IPS DF 6.9 (cell line): Measurements from ENCODE around the gene TNFAIP8L2.

Experiments
- DNase-seq: peaks from one replicate; pipeline ENCODE4 v3.0.0-alpha.2; 2013; ENCODE audit warnings: low read depth, low spot score
- H3K27ac ChIP-seq: one replicate; pipeline ENCODE4 v1.5.1; 2013; ENCODE audit warnings: low read length, control low read depth
- H3K27me3 ChIP-seq: 2 replicates; pipeline ENCODE4 v1.6.1; 2013; ENCODE audit warnings: mild to moderate bottlenecking, low read length; ENCODE audit not compliant: control insufficient read depth, insufficient read depth
- H3K36me3 ChIP-seq: 2 replicates; pipeline ENCODE4 v1.6.1; 2013; ENCODE audit warnings: low read length; ENCODE audit not compliant: control insufficient read depth, insufficient read depth
- H3K4me1 ChIP-seq: 2 replicates; pipeline ENCODE4 v1.6.1; 2013; ENCODE audit warnings: low read length; ENCODE audit not compliant: control insufficient read depth, insufficient read depth
- H3K4me3 ChIP-seq: 2 replicates; pipeline ENCODE4 v1.5.1; 2013; ENCODE audit warnings: mild to moderate bottlenecking, low read length
- H3K9me3 ChIP-seq: 2 replicates; pipeline ENCODE4 v1.6.1; 2013; ENCODE audit warnings: low read length, inconsistent platforms; ENCODE audit not compliant: control insufficient read depth, insufficient read depth
- WGBS: extraction: QIAGEN DNeasy Blood & Tissue Kit; methylation state at CpG from one replicate; pipeline ENCODE4 v1.1.7; 2013; ENCODE audit warnings: mixed read lengths, missing lambda C conversion rate; ENCODE audit not compliant: insufficient read length, insufficient coverage; 5-methylcytosine and 5-hydroxymethylcytosine counted together

TNFAIP8L2 gene

DNA sequence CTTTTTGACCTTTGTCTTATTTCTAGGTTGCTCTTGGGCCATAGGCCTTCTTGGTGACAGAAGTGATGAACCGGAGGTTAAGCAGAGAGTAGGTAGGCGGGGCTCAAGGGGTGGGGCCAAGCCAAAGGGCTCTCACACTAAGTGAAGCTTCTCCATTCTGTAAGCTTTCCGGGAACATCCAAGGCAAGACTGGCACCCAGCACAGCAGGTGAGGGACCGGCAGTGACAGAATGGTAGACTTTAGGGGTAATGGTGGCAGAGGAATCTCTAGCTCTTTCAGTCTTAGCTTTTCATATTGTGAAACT is at the start of gene TNFAIP8L2:
Gene TNFAIP8L2 (plus strand): TSS at position 135 of the 305 bp plus-strand sequence. CDS start 2,049 bp downstream, outside the sequence.
- no CpG with 5 or more reads among the region's 4 CpGs for WGBS
- DNase-seq = no peak
- Histone ChIP-seq H3K27ac (no peak within 1 kb of the TSS), H3K9me3 (no peaks in the 10 kb centered on the region), H3K36me3 (peaks cover 4% of the 10 kb centered on the region; the same call in 1 of the 2 replicates), H3K4me1 (no peaks in the 10 kb centered on the region), H3K27me3 (no peaks in the 10 kb centered on the region), H3K4me3 (no peak within 1 kb of the TSS)

DNA sequence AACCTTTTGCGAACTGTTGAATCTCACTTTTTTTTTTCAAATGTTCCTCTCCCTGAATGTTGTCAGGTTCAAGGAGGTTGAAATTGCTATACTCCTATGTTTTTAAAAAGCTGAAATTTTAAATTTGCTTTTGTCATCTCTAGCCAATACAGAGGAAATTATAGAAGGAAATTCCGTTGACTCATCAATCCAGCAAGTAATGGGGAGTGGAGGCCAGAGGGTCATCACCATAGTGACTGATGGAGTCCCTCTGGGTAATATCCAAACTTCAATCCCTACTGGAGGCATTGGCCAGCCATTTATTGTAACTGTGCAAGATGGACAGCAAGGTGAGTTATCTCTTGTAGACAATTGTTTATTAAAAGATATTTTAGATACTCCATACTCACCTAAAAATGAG is 49.6 kb upstream of the TNFAIP8L2 start:
- no peak for DNase-seq
- Histone ChIP-seq H3K36me3 (no peaks in the 10 kb centered on the region), H3K4me3 (no peak overlapping the region), H3K27ac (no peak overlapping the region), H3K4me1 (no peaks in the 10 kb centered on the region), H3K9me3 (no peaks in the 10 kb centered on the region), H3K27me3 (no peaks in the 10 kb centered on the region)
- WGBS = no CpG with 5 or more reads among the region's 2 CpGs

DNA sequence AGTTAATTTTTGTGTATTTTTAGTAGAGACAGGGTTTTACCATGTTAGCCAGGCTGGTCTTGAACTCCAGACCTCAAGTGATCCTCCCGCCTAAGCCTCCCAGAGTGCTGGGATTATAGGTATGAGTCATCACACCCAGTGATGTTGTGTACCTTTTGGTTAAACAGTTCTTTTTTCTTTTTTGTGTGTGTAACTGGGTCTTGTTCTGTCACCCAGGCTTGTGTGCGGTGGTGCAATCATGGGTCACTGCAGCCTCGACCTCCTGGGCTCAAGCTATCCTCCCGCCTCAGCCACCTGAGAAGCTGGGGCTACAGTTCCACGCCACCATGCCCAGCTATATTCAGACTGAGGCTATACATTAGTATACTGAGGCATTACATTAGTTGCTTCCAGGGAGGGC is 48.1 kb upstream of the TNFAIP8L2 start:
- H3K9me3 ChIP-seq = no peaks in the 10 kb centered on the region
- H3K27ac ChIP-seq = no peak overlapping the region
- H3K4me3 ChIP-seq = no peak overlapping the region
- WGBS = no CpG with 5 or more reads among the region's 5 CpGs
- no peak for DNase-seq
- no peaks in the 10 kb centered on the region for H3K36me3 ChIP-seq
- no peaks in the 10 kb centered on the region for H3K4me1 ChIP-seq
- H3K27me3 ChIP-seq = no peaks in the 10 kb centered on the region

DNA sequence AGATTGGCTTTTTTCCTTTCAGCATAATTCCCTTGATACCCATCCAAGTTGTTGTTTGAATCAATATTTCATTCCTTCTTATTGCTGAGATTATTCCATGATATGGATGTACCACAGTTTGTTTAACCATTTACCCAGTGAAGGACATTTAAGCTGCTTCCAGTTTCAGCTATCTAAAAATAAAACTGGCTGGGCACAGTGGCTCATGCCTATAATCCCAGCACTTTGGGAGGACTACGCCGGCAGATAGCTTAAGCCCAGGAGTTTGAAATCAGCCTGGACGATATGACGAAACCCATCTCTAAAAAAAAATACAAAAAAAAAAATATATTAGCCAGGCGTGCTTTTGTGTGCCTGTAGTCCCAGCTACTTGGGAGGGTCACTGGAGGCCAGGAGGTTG is 42.6 kb upstream of the TNFAIP8L2 start:
- no peaks in the 10 kb centered on the region for H3K36me3 ChIP-seq
- H3K4me3 ChIP-seq = no peak overlapping the region
- DNase-seq = no peak
- H3K4me1 ChIP-seq = no peaks in the 10 kb centered on the region
- no CpG with 5 or more reads among the region's 5 CpGs for WGBS
- H3K9me3 ChIP-seq = no peaks in the 10 kb centered on the region
- no peak overlapping the region for H3K27ac ChIP-seq
- H3K27me3 ChIP-seq = no peaks in the 10 kb centered on the region; the same call in 1 of the 2 replicates

DNA sequence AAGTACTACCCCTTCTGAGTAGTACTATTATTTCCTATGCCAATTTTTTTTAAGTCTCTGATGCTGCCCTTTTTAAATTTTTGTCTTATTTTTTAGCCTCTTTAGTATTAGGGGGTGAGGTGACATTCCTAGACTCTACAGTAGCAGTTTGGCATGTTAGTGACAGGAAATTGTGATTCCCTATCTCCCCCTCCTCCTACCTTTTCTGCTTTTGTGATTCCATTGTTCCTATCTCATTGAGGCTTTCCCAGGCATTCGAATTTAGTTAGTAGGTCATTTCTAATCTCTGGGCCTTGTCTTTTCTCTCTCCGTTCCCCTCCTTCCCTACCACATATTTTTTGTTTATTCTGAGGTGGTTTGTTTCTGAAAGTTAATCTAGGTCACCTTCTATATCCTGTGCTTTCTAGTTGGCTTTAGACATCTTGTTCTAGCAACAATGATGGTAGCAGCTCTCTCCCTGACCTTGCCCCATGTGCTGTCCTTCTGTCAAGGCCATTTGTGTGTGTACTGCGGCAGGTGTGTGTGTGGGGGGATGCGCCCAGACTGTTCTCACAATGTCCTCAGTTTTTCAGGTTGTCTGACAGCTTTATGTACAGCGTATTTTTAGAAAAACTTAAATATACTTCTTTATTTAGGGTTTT is 31.6 kb upstream of the TNFAIP8L2 start:
- Histone ChIP-seq H3K36me3 (no peaks in the 10 kb centered on the region), H3K27me3 (no peaks in the 10 kb centered on the region), H3K9me3 (no peaks in the 10 kb centered on the region), H3K4me1 (peaks cover 2% of the 10 kb centered on the region; the same call in 1 of the 2 replicates), H3K27ac (no peak overlapping the region), H3K4me3 (no peak overlapping the region)
- DNase-seq = no peak
- WGBS = no CpG with 5 or more reads among the region's 5 CpGs

DNA sequence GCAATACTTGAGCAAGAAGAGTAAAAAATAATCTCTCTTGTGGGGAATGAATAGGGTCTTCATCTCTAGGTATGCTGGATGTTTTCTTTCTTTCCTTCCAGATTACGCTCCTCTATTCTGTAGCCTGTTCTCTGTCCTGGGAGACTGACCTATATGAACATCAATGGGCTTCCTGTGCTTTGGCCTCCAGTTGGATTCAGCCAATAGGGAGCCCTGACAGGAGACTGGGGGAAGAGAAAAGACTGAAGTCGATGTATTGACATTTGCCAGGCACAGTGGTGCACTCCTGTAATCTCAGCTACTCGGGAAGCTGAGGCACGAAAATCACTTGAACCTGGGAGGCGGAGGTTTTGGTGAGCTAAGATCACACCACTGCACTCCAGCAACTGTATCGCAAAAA is 27.6 kb upstream of the TNFAIP8L2 start:
- H3K4me1 ChIP-seq = peaks cover 7% of the 10 kb centered on the region
- H3K36me3 ChIP-seq = no peaks in the 10 kb centered on the region; the same call in 1 of the 2 replicates
- no CpG with 5 or more reads among the region's 6 CpGs for WGBS
- no peak overlapping the region for H3K4me3 ChIP-seq
- no peaks in the 10 kb centered on the region for H3K9me3 ChIP-seq
- DNase-seq = no peak
- H3K27ac ChIP-seq = no peak overlapping the region
- H3K27me3 ChIP-seq = no peaks in the 10 kb centered on the region

DNA sequence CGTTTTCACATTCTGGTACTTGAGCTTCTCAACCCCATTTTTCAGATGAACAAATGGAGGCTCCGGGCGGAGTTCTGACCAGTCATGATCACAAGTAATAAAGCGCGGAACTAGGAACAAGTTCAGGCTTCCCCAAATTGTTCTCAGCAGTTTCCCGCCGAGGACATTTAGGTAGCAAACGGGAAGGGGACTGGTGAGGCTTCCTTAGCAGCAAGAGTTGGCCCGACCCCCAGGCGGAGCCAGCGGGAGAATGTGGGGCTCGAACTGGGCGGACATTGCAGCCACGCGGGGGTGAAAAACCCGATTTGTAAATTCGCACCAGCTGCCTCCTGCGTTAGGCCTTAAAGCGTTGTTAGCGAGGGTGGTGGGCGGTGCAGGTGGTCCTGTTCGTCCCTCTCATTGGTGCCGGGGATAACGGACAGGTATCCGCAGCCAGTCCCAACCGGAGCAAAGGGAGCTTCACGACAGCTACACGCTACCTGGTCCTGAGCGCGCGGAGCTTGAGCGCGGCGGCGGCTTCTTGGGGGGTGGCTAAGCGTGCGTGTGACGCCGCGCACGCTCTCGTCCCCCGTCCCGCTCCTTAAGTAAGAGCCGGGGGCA is 25.4 kb upstream of the TNFAIP8L2 start:
- H3K4me3 ChIP-seq = peak overlapping the region; percentile 51; the same call in 1 of the 2 replicates
- H3K4me1 ChIP-seq = peaks cover 5% of the 10 kb centered on the region
- no peak overlapping the region for H3K27ac ChIP-seq
- no CpG with 5 or more reads among the region's 45 CpGs for WGBS
- H3K36me3 ChIP-seq = peaks cover 5% of the 10 kb centered on the region
- peak; percentile 91 for DNase-seq
- H3K9me3 ChIP-seq = no peaks in the 10 kb centered on the region
- H3K27me3 ChIP-seq = no peaks in the 10 kb centered on the region

DNA sequence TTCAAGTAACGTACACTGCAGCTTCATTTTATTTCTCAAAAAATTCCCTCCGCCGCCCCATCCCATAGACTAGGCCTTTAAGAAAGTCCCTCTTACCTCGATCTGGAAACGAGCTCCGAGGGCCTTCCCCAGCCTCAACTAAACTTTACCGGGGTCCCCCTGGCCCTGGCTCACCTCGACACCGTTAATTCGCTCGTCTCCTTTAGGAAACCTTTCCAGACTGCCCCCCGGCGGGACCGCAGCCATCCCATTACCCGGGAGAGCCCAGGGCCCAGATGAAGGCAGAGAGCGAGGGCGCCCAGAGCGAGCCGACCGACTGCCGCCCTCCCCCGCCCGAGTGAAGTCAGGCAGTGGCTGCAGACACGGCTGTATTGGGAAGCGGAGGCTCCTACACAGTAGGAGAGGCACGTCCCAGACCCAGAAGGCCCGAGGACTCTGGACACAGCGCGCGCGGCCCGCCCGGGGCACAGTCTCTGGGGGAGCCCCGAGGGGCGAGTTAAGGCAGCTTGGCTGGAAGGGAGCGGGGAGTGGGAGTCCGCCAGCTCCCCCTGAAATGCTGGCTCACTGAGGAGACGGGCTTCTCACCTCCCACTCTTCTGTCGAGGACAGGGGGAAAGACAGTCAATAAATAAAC is 24.6 kb upstream of the TNFAIP8L2 start:
- H3K36me3 ChIP-seq = peaks cover 5% of the 10 kb centered on the region
- no peak for DNase-seq
- H3K9me3 ChIP-seq = no peaks in the 10 kb centered on the region
- no CpG with 5 or more reads among the region's 39 CpGs for WGBS
- no peak overlapping the region for H3K27ac ChIP-seq
- peaks cover 5% of the 10 kb centered on the region for H3K4me1 ChIP-seq
- peak overlapping the region; percentile 51; the same call in 1 of the 2 replicates for H3K4me3 ChIP-seq
- no peaks in the 10 kb centered on the region for H3K27me3 ChIP-seq

DNA sequence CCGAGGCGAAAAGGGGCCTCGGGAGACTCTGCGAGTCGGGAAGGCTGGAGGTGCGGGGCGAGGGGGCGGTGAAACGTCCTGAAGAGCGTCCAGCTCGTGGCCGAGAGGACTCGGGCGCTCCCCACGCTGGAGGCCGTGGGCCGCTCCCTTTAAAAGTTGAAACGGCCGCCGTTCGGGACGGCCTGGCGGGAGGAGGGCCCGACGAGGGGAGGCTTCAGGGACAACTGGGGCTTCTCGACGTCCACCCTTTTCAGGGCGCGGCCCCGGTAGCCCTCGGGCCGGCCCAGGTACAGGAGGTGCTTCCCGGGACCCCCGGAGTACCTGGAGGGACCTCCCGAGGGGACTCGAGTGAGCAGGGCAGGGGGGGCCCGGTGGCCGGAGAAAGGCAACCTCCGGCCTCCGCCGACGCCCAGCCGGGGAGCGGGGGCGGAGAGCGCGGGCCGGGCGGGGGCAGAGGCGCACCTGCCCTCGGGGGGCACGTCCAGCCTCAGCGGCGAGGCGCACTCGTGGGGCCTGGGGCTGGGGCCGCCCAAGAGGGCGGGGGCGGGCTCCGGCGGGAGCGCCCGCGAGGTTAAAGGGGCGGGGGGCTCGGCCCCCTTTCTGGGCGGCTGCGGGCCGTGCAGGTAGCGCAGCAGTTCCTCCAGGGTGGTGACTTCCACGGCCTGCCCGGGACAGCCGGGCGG is 24.0 kb upstream of the TNFAIP8L2 start:
- Histone ChIP-seq H3K27me3 (no peaks in the 10 kb centered on the region), H3K4me1 (peaks cover 5% of the 10 kb centered on the region), H3K36me3 (peaks cover 5% of the 10 kb centered on the region), H3K9me3 (no peaks in the 10 kb centered on the region), H3K4me3 (peak overlapping the region; percentile 51), H3K27ac (no peak overlapping the region)
- WGBS = no CpG with 5 or more reads among the region's 74 CpGs
- DNase-seq = no peak

DNA sequence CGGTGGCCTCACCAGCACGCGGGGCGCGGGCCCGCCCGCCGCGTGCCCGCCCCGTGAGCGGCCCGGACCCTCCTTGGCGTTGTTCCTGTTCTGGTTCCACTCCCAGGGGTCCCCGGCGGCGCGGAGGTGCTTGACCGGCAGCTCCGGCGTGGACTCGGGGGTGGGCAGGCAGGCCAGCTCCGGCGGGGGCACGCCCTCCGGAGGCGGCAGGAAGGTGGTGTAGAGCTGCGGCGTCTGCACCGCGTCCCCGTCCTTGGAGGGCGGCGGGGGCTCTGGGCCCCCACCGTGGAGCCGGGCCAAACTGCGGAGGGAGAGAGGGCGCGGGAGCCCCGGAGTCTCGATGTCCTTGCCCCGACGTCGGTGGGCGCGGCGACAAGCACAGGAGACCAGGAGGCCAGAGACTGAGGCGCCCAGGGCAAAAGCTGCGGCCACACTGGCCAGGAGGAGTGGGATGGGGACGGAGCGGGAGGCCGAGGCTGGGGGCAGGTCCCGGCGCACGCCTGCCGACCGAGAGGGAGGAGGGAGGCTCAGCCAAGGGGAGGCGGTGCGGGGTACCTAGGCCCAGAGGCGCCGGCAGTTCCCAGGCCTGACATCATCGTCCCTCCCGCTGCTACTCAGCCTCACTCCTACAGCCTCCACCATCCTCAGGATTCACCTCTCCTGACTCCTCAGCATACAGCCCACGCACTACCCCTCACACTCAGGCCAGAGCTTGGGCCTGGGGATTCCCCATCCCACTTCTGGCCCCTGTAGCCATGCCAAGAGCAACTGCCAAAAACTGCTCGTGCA is 23.2 kb upstream of the TNFAIP8L2 start:
- Histone ChIP-seq H3K27ac (no peak overlapping the region), H3K36me3 (peaks cover 5% of the 10 kb centered on the region), H3K9me3 (no peaks in the 10 kb centered on the region), H3K4me1 (peaks cover 5% of the 10 kb centered on the region), H3K27me3 (no peaks in the 10 kb centered on the region), H3K4me3 (peak overlapping the region; percentile 51)
- DNase-seq = no peak
- WGBS = no CpG with 5 or more reads among the region's 65 CpGs
